ENCODE results near the gene JAG1. TPM values are rescaled to one million over a fixed set of nuclear protein-coding genes. Genes with fewer than 3 reads are reported as not detected.

The JAG1 gene
- total RNA-seq, 2 donors from 2014 or later: 30.9 to 32.8 TPM

GRCh38 chr20:10661261-10661660, 12.5 kb downstream of the JAG1 start:
- Histone ChIP-seq H3K36me3 (peaks cover 54% of the 10 kb centered on the region), H3K27ac (peak overlapping the region; percentile 59 to 85), H3K4me3 (no peak overlapping the region), H3K27me3 (no peaks in the 10 kb centered on the region), H3K9me3 (no peaks in the 10 kb centered on the region), H3K4me1 (peaks cover 0 to 80% of the 10 kb centered on the region in 2 donors)
- peak; percentile 32 for DNase-seq (ENCODE audit: low spot score)
- no peak for TF ChIP-seq CTCF (IDR thresholded peaks at IDR 0.05)

GRCh38 chr20:10660661-10661060, 13.1 kb downstream of the JAG1 start:
- no peak for TF ChIP-seq CTCF (IDR thresholded peaks at IDR 0.05)
- Histone ChIP-seq H3K27me3 (no peaks in the 10 kb centered on the region), H3K27ac (peak overlapping the region; percentile 59 to 85), H3K36me3 (peaks cover 59% of the 10 kb centered on the region), H3K4me1 (peaks cover 0 to 80% of the 10 kb centered on the region in 2 donors), H3K9me3 (no peaks in the 10 kb centered on the region), H3K4me3 (no peak overlapping the region)
- DNase-seq (ENCODE audit: low spot score): peak; percentile 61

- no peak for TF ChIP-seq CTCF (IDR thresholded peaks at IDR 0.05)
- Histone ChIP-seq H3K9me3 (no peaks in the 10 kb centered on the region), H3K27me3 (no peaks in the 10 kb centered on the region), H3K36me3 (peaks cover 63% of the 10 kb centered on the region), H3K4me1 (peaks cover 0 to 80% of the 10 kb centered on the region in 2 donors), H3K27ac (peak overlapping the region; percentile 59 to 85), H3K4me3 (no peak overlapping the region)
- no peak for DNase-seq (ENCODE audit: low spot score)
These were observed 13.9 kb downstream of the JAG1 start for GRCh38 chr20:10659651-10660601.

- peaks cover 63% of the 10 kb centered on the region for H3K36me3 ChIP-seq
- no peaks in the 10 kb centered on the region for H3K27me3 ChIP-seq
- H3K4me1 ChIP-seq: peaks cover 0 to 81% of the 10 kb centered on the region in 2 donors
- no peak overlapping the region for H3K4me3 ChIP-seq
- peak overlapping the region; percentile 59 to 85 for H3K27ac ChIP-seq
- DNase-seq (ENCODE audit: low spot score): no peak
- TF ChIP-seq CTCF (IDR thresholded peaks at IDR 0.05): no peak
- H3K9me3 ChIP-seq: no peaks in the 10 kb centered on the region
These were observed 14.7 kb downstream of the JAG1 start for GRCh38 chr20:10658876-10659632.

GRCh38 chr20:10658051-10658823, 15.6 kb downstream of the JAG1 start:
- Histone ChIP-seq H3K9me3 (no peaks in the 10 kb centered on the region), H3K4me1 (peaks cover 0 to 85% of the 10 kb centered on the region in 2 donors), H3K4me3 (no peak overlapping the region), H3K27me3 (no peaks in the 10 kb centered on the region), H3K36me3 (peaks cover 56% of the 10 kb centered on the region), H3K27ac (peak overlapping the region; percentile 40 to 85)
- DNase-seq (ENCODE audit: low spot score): no peak
- no peak for TF ChIP-seq CTCF (IDR thresholded peaks at IDR 0.05)

Data from right atrium auricular region (tissue), 2 donors.